Epithelial cell of alveolus of lung (primary cell): Measurements from ENCODE around the gene OR13A1. TPM values are rescaled to one million over a fixed set of nuclear protein-coding genes. Genes with fewer than 3 reads are reported as not detected.

ENCODE experiments used
- total RNA-seq: library from RNA; depleted of rRNA; stranded (reverse); fragments of >200 nt; gene quantifications from 2 replicates; pipeline ENCODE4 v1.2.1, GENCODE V29; 2015

Gene OR13A1, protein sequence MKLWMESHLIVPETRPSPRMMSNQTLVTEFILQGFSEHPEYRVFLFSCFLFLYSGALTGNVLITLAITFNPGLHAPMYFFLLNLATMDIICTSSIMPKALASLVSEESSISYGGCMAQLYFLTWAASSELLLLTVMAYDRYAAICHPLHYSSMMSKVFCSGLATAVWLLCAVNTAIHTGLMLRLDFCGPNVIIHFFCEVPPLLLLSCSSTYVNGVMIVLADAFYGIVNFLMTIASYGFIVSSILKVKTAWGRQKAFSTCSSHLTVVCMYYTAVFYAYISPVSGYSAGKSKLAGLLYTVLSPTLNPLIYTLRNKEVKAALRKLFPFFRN
- total RNA-seq, result 0.08 TPM in 1 of 2 replicates, not detected in the other

DNA sequence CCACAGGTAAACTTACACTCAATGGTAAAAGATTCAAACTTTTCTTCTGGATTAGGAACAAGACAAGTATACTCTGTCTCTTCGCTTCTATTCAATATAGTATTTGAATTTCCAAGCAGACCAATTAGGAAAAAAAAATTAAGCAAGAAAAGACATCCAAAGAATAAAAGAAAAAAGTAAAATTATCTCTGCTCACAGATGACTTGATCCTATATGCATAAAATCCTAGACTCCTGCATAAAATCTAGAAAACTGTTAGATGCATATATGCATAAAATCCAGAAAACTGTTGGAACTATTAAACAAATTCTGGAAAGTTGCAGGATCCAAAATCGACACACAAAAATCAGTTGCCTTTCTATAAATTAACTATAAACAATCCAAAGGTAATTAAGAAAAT, at the start of gene OR13A1:
OR13A1 (minus strand) TSS at position 101 of the 400 bp plus-strand sequence. CDS start 11,186 bp downstream, outside the sequence.

Other genes starting within 250 kb of the OR13A1 start
- under 0.01 and 0.08 TPM in 2 replicates for gene ALOX5, start 58.6 kb upstream of the OR13A1 start, total RNA-seq